RWPE1 (cell line): ENCODE measurements around the gene ZNF778.

Experiments
- CTCF ChIA-PET: fragments of 350-600 bp; sonication (Branson Sonifier 250); formaldehyde crosslinking; extraction: SDS; loops from one replicate; lab custom pipeline; 2021; lab: Yijun Ruan, JAX
- POLR2A ChIA-PET: fragments of 400-600 bp; formaldehyde crosslinking; extraction: SDS; loops from one replicate; lab custom pipeline; 2020; ENCODE audit warnings: antibody characterized with exemption; ENCODE audit not compliant: low non-redundant PET; lab: Yijun Ruan, JAX
- DNase-seq: peaks from one replicate; pipeline ENCODE4 v3.0.0; 2012; ENCODE audit warnings: low spot score
- H3K27ac ChIP-seq: fragments of 450-650 bp; 2 replicates; pipeline ENCODE4 v1.5.1; 2017
- CTCF ChIP-seq: fragments of 450-650 bp; conservative IDR thresholded peaks from 2 replicates; pipeline ENCODE4 v1.5.1; 2017; ENCODE audit warnings: low read depth, mild to moderate bottlenecking

ZNF778 gene

GRCh38 chr16:89275837-89276720, 58.6 kb downstream of the ZNF778 start:
- ChIA-PET POLR2A (interaction anchor here (0.6 kb wide), 1 partner anchor 13 kb away, joined by 3 read pairs; no protein-coding TSS in a partner anchor), CTCF (interaction anchor here (0.6 kb wide), 1 partner anchor 18 kb away, joined by 5 read pairs; no protein-coding TSS in a partner anchor)
- DNase-seq, result no peak
- TF ChIP-seq CTCF, result no peak
- peak overlapping the region; percentile 7; the same call in 1 of the 2 replicates for H3K27ac ChIP-seq

GRCh38 chr16:89277049-89277448, 59.5 kb downstream of the ZNF778 start:
- DNase-seq, result no peak
- peak overlapping the region; percentile 25 for H3K27ac ChIP-seq
- ChIA-PET CTCF (no interaction called here), POLR2A (no interaction called here)
- TF ChIP-seq CTCF, result no peak

GRCh38 chr16:89277641-89278341, 60.3 kb downstream of the ZNF778 start:
- ChIA-PET CTCF (no interaction called here), POLR2A (no interaction called here)
- peak overlapping the region; percentile 25 for H3K27ac ChIP-seq
- TF ChIP-seq CTCF, result no peak
- DNase-seq, result no peak

GRCh38 chr16:89278441-89279240, 61.1 kb downstream of the ZNF778 start:
- CTCF ChIA-PET, result no interaction called here
- no peak for TF ChIP-seq CTCF

GRCh38 chr16:89279666-89280481, 62.4 kb downstream of the ZNF778 start:
- TF ChIP-seq CTCF, result no peak
- no peak overlapping the region for H3K27ac ChIP-seq
- DNase-seq, result no peak
- POLR2A ChIA-PET, result no interaction called here
- CTCF ChIA-PET, result interaction anchor here (0.7 to 0.9 kb wide), 2 partner anchors 9 to 10 kb away, joined by 3 read pairs; no protein-coding TSS in a partner anchor

More at GRCh38 chr16:89278441-89279240, 61.1 kb downstream of the ZNF778 start:
- H3K27ac ChIP-seq, result peak overlapping the region; percentile 25; the same call in 1 of the 2 replicates
- DNase-seq, result no peak
- POLR2A ChIA-PET, result no interaction called here
